Psoas muscle (tissue), 8 donors: ENCODE results near the gene TEAD4. TPM values are rescaled to one million over a fixed set of nuclear protein-coding genes. Genes with fewer than 3 reads are reported as not detected.

Source experiments
- ATAC-seq, 4 donors: fragments of 200-7000 bp; cut with Tn5 transposase; one replicate each; pipeline ENCODE4 v1.9.1; 2020; ENCODE audit warnings: moderate library complexity in 3 of 4, mild to moderate bottlenecking in 2 of 4
- DNase-seq, 2 donors: peaks; one replicate each; pipeline ENCODE4 v3.0.0-alpha.2; 2020
- H3K27ac ChIP-seq: fragments of 200-600 bp; one replicate; pipeline ENCODE4 v1.8.0; 2022
- H3K27me3 ChIP-seq, 3 donors: fragments of 200-600 bp in 1 of 3; one replicate each; pipeline versions ENCODE4 v1.6.1 to v1.8.0; 2013 to 2022; ENCODE audit warnings: low read length in 2 of 3, mild to moderate bottlenecking in 2 of 3, moderate library complexity in 1 of 3; ENCODE audit not compliant: insufficient read depth in 3 of 3
- H3K36me3 ChIP-seq, 2 donors: fragments of 200-600 bp in 1 of 2; one replicate each; pipeline versions ENCODE4 v1.6.1 to v1.8.0; 2013 to 2022; ENCODE audit warnings: low read depth in 1 of 2, mild to moderate bottlenecking in 1 of 2, moderate library complexity in 1 of 2; ENCODE audit not compliant: insufficient read depth in 1 of 2
- H3K4me1 ChIP-seq: fragments of 200-600 bp; one replicate; pipeline ENCODE4 v1.8.0; 2022
- H3K4me3 ChIP-seq: fragments of 200-600 bp; one replicate; pipeline ENCODE4 v1.8.0; 2022; ENCODE audit warnings: mild to moderate bottlenecking
- H3K9me3 ChIP-seq: fragments of 200-600 bp; one replicate; pipeline ENCODE4 v1.8.0; 2022
- CTCF ChIP-seq: fragments of 200-600 bp; IDR thresholded peaks from one replicate; pipeline ENCODE4 v1.8.0; 2022; ENCODE audit warnings: antibody characterized with exemption
- WGBS, 3 donors: extraction: QIAGEN DNeasy Blood & Tissue Kit; methylation state at CpG; one replicate each; pipeline versions ENCODE4 v1.1.6 to v1.1.7; 2013; 5-methylcytosine and 5-hydroxymethylcytosine counted together
- intact Hi-C, 2 donors: fragments of 100-400 bp; cut with DNase I; formaldehyde crosslinking; loops; one replicate each; pipeline versions ENCODE4 v1.11.0 to v1.14.2; 2022
- polyA plus RNA-seq, 3 donors: library from polyadenylated mRNA; stranded (reverse); fragments of 200-250 nt; gene quantifications; one replicate each; pipeline ENCODE4 v1.2.3, GENCODE V29; 2013
- total RNA-seq, 4 donors: library from RNA; stranded (reverse); fragmentation: NEBNext Ultra II Directional in 2 of 4; extraction: Animal tissue kit (Norgen Biotek cat#: 25700) in 2 of 4; gene quantifications; one replicate each; pipeline versions ENCODE4 v1.2.1 to v1.2.4, GENCODE V29; 2021 to 2023
- donor health status: healthy with polysubstance abuse.
- donor health status: DM: no; HTN: no; CAD: no; lungs with moderate emphysema.
- donor health status: Bipolar disorder and iron deficiency.
- donor health status: healthy.
- donor health status: DM: yes; HTN: yes; CAD: no.
- donor health status: DM: no; HTN: no; CAD: no.
- donor health status: DM: no; HTN: no; CAD: no.
- donor health status: DM: yes; HTN: yes; CAD: no.

The TEAD4 gene
- total and polyA plus RNA-seq, 7 donors = 71.2 to 236 (median 96.2) TPM

GRCh38 chr12:3049176-3049575 lies 90.0 kb downstream of the TEAD4 start:
- no peak for TF ChIP-seq CTCF
- Histone ChIP-seq H3K27me3 (no peaks in the 10 kb centered on the region), H3K36me3 (peaks cover 0 to 1% of the 10 kb centered on the region in 2 donors), H3K27ac (peak overlapping the region; percentile 78), H3K4me1 (peaks cover 36% of the 10 kb centered on the region), H3K9me3 (no peaks in the 10 kb centered on the region), H3K4me3 (no peak overlapping the region)
- 46 to 72% (median 52%) methylated on average over 9 of the region's 9 CpGs for WGBS, 3 donors
- ATAC-seq (no peak), DNase-seq (no peak)
- intact Hi-C loops = loop anchor here in 1 of 2 donors (10.0 kb wide), 1 partner anchor 194 kb away; the partner anchor contains the start of gene TEX52

GRCh38 chr12:3049611-3050249 lies 90.5 kb downstream of the TEAD4 start:
- Histone ChIP-seq H3K36me3 (no peaks in the 10 kb centered on the region), H3K4me3 (no peak overlapping the region), H3K27ac (peak overlapping the region; percentile 78), H3K4me1 (peaks cover 31% of the 10 kb centered on the region), H3K9me3 (no peaks in the 10 kb centered on the region), H3K27me3 (no peaks in the 10 kb centered on the region)
- TF ChIP-seq CTCF = no peak
- WGBS, 3 donors = 44 to 72% (median 45%) methylated on average over 11 of the region's 11 CpGs
- ATAC-seq (peak in 3 of 4 donors; percentile 26 to 54 (median 29)), DNase-seq (no peak)
- intact Hi-C loops = loop anchor here in 1 of 2 donors (10.0 kb wide), 1 partner anchor 195 kb away; the partner anchor contains the start of gene TEX52

- DNase-seq = no peak
- H3K27me3 ChIP-seq = no peaks in the 10 kb centered on the region
- no peak for TF ChIP-seq CTCF
- ATAC-seq = no peak
- intact Hi-C loops = no loop called here
- whole genome bisulfite sequencing, 3 donors = 85 to 86% (median 85%) methylated on average over 7 of the region's 7 CpGs
- H3K36me3 ChIP-seq = no peaks in the 10 kb centered on the region
- H3K9me3 ChIP-seq = no peaks in the 10 kb centered on the region
- no peak overlapping the region for H3K27ac ChIP-seq
- peaks cover 6% of the 10 kb centered on the region for H3K4me1 ChIP-seq
- no peak overlapping the region for H3K4me3 ChIP-seq
Measured at GRCh38 chr12:3054374-3054773, 95.2 kb downstream of the TEAD4 start.

- H3K4me1 ChIP-seq = no peaks in the 10 kb centered on the region
- H3K27me3 ChIP-seq = no peaks in the 10 kb centered on the region
- no peaks in the 10 kb centered on the region for H3K9me3 ChIP-seq
- no peak overlapping the region for H3K4me3 ChIP-seq
- 69 to 76% (median 73%) methylated on average over 12 of the region's 12 CpGs for WGBS, 3 donors
- no peak for TF ChIP-seq CTCF
- H3K36me3 ChIP-seq = peaks cover 0 to 3% of the 10 kb centered on the region in 2 donors
- DNase-seq (no peak), ATAC-seq (no peak)
- H3K27ac ChIP-seq = peak overlapping the region; percentile 30
- intact Hi-C loops = no loop called here
Measured at GRCh38 chr12:3055026-3055703, 96.0 kb downstream of the TEAD4 start.
